ENCODE data around the gene TTC1.

GRCh38 chr5:159992566-159992965 lies 16.4 kb upstream of the TTC1 start:
- TF ChIP-seq, protein P1, sequence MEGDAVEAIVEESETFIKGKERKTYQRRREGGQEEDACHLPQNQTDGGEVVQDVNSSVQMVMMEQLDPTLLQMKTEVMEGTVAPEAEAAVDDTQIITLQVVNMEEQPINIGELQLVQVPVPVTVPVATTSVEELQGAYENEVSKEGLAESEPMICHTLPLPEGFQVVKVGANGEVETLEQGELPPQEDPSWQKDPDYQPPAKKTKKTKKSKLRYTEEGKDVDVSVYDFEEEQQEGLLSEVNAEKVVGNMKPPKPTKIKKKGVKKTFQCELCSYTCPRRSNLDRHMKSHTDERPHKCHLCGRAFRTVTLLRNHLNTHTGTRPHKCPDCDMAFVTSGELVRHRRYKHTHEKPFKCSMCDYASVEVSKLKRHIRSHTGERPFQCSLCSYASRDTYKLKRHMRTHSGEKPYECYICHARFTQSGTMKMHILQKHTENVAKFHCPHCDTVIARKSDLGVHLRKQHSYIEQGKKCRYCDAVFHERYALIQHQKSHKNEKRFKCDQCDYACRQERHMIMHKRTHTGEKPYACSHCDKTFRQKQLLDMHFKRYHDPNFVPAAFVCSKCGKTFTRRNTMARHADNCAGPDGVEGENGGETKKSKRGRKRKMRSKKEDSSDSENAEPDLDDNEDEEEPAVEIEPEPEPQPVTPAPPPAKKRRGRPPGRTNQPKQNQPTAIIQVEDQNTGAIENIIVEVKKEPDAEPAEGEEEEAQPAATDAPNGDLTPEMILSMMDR (IDR thresholded peaks at IDR 0.05) = no peak
- TF ChIP-seq POLR2A (IDR thresholded peaks at IDR 0.05) (no peak), POLR2AphosphoS5 (IDR thresholded peaks at IDR 0.05) (no peak), EP300 (IDR thresholded peaks at IDR 0.05) (no peak)
